GM12865 (cell line): ENCODE results near the gene TRIM52.

Experiments used
- DNase-seq: peaks from one replicate; pipeline ENCODE4 v3.0.0; 2010; ENCODE audit warnings: low read depth
- H3K4me3 ChIP-seq: 2 replicates; pipeline ENCODE4 v1.5.1; 2011; ENCODE audit warnings: mild to moderate bottlenecking, low read depth, low read length, control low read depth
- TF ChIP-seq, protein P1 (sequence below): IDR thresholded peaks from 2 replicates; pipeline ENCODE4 v1.5.1; 2011; ENCODE audit warnings: low read length, control low read depth, low read depth, inconsistent platforms; ENCODE audit not compliant: insufficient read depth; ENCODE audit errors: missing control alignments

TRIM52 gene

DNA sequence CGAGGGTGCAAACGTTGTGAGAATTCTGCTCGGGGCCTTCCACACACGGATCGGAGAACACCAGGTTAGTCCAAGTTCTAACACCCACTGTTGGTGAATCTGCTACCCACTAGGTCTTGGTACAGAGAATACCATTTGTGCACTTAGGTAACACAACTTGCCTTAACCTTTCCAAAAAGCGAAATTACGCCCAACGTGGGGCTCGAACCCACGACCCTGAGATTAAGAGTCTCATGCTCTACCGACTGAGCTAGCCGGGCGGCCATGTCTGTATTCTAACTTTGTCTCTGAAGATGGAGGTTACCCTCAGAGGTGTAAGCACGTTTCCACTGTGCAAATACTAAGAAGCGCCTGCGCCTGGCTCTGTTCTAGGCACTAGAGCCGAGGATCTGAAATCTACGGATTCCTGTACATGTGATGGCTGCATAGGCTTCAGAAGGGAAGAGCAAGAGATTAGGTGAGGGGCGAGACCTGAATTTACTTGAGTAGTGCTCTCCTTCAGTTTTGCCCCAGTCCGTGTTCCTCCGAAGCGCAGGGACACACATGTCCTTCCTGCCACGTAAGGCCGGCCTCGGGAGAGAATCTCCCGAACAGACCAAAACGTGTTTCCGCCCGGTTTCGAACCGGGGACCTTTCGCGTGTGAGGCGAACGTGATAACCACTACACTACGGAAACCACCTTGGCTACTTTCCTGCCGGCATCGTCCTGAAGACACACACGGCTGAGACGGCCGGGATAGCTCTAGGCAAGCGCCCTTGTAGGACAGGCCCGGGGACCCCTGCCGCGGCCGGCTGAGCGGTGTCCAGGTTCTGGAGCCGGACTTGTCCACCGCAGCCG, 38.9 kb downstream of the TRIM52 start:
- peak overlapping the region; percentile 90 for H3K4me3 ChIP-seq
- TF ChIP-seq, protein P1, sequence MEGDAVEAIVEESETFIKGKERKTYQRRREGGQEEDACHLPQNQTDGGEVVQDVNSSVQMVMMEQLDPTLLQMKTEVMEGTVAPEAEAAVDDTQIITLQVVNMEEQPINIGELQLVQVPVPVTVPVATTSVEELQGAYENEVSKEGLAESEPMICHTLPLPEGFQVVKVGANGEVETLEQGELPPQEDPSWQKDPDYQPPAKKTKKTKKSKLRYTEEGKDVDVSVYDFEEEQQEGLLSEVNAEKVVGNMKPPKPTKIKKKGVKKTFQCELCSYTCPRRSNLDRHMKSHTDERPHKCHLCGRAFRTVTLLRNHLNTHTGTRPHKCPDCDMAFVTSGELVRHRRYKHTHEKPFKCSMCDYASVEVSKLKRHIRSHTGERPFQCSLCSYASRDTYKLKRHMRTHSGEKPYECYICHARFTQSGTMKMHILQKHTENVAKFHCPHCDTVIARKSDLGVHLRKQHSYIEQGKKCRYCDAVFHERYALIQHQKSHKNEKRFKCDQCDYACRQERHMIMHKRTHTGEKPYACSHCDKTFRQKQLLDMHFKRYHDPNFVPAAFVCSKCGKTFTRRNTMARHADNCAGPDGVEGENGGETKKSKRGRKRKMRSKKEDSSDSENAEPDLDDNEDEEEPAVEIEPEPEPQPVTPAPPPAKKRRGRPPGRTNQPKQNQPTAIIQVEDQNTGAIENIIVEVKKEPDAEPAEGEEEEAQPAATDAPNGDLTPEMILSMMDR, result no peak
- peak; percentile 97 for DNase-seq

DNA sequence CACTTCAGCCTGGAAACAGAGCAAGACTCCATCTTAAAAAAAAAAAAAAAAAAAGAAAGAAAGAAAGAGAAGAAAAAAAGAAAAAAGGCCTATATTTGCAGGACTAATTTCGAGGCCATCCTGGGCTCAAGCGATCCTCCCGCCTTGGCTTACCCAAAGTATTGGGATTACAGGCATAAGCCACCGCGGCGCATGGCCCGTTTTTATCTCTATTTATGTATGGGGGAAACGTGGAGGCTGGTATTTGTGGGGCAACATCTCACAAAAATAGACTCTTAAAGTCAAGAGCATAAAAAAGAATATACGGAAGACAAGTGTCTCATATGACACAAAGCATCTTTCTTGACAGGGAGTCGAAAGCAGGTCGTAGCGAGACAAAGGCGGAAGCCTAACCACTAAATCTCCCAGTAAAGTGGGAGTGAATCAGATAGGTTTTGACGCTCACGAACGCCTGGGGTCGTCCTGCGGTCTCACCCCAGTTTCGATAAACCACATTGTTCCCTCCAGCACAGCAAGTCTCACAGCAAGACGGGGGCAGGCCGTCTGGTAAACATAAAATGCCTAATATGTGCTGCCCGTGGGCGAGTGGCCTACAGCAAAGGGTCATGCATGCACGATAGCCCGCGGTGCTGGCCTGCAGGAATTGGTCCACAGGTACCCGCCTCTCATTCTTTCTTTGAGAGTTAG, 39.7 kb downstream of the TRIM52 start:
- DNase-seq, result no peak
- H3K4me3 ChIP-seq, result peak overlapping the region; percentile 42
- TF ChIP-seq, protein P1, result no peak

DNA sequence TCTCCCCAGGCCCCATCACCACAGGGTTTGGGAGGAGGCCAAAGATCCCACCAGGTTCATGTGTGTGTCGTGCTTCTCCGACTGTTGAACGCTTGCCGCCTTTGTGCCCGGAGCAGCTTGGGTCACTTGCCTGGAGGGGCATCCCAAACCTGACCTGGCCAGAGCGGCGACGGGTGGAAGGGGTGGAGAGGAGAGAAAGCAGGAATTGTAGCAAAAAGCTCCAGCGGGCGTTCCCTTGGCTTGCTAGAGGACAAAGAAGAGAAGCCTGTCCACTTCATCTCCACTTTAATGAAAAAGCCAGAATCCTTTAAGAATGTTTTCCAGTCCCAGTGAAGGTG, 40.8 kb downstream of the TRIM52 start:
- H3K4me3 ChIP-seq, result no peak overlapping the region
- no peak for DNase-seq
- TF ChIP-seq, protein P1, result no peak

DNA sequence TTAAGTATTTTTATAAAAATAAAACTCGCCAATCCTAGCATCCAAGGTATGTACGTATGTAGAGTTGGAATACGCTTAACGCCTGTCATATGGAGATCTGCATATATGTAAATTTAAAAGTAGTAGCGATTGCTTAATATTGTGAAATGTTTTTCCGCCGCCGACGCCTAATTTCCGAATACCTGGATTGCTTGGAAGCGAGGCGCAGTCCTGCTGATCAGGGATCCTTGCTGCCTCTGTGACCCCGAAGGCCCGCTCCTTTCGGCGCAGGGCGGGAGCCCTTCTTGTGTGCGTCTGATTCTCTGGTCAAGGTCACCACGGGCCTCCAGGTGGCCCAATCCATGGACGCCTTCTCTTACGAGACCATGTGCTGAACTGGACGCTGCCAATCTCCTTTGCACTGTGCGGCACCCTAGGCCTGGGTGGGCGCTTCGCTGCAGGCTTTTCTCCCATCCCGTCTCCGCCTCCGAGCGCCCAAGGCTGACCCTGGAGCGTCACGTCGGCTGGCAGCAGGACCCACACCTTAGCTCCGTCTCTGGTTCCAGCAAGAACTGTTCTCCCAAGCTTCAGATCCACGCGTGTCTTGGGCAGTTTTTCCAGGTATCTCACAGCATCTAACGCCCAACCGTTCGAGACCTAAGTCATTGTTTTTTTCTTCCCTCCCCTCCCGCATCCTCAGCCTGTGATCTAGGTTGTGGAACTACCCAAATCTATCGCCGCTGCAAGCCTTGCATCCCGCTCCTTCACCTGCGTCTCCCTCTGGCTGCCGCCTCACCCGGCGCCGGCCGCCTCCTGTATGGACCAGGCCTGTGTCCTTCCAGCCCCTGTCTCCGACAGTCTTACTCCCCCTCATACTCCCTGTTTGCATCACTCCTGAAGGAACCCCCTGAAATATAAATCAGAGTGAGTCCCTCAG, 41.4 kb downstream of the TRIM52 start:
- no peak overlapping the region for H3K4me3 ChIP-seq
- TF ChIP-seq, protein P1, result no peak
- no peak for DNase-seq

DNA sequence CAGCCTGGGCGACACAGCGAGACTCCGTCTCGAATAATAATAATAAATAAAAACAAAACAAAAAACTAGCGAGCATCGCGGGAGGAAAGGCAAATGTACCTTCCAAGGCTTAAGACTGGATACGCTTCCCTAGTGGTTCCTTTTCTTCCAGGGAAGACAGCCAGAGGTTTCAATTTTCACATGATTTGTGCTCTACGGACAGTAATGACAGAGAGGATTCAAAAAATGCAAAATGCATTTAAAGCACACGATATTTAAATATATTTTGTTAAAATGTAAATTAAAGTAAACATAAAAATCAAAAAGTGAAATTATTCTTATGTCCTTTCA, 42.2 kb downstream of the TRIM52 start:
- H3K4me3 ChIP-seq, result peak overlapping the region; percentile 46
- no peak for DNase-seq
- TF ChIP-seq, protein P1, result no peak

DNA sequence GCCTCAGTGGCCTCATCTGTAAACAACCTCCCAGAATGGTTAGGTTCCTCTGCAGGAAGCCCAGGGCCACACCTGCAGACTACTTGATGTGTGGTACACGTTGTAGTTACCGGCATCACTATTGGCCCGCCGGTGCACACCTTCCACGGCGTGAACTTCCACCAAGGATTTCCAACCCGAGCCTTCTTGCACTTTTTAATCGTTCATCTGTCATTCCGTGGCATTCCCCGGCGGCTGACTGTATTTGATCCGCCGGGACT, 43.2 kb downstream of the TRIM52 start:
- H3K4me3 ChIP-seq, result peak overlapping the region; percentile 55
- DNase-seq, result no peak
- TF ChIP-seq, protein P1, result no peak
